Mesendoderm (in vitro differentiated cells): ENCODE measurements around the gene DOK3.

Experiments
- DNase-seq: peaks from one replicate; pipeline ENCODE4 v3.0.0; 2013
- H2AK5ac ChIP-seq: 2 replicates; pipeline ENCODE4 v1.6.1; 2013; ENCODE audit warnings: low read length, inconsistent platforms
- H2BK120ac ChIP-seq: 2 replicates; pipeline ENCODE4 v1.6.1; 2013; ENCODE audit warnings: low read depth, mild to moderate bottlenecking, low read length, moderate library complexity, mixed read lengths
- H2BK15ac ChIP-seq: replicated peaks from 2 replicates; pipeline ENCODE4 v1.6.1; 2013; ENCODE audit warnings: low read depth, mild to moderate bottlenecking, moderate library complexity
- H2BK5ac ChIP-seq: 2 replicates; pipeline ENCODE4 v1.6.1; 2013; ENCODE audit warnings: low read length, inconsistent platforms
- H3K18ac ChIP-seq: 2 replicates; pipeline ENCODE4 v1.6.1; 2013; ENCODE audit warnings: mild to moderate bottlenecking, low read length, mixed read lengths
- H3K23ac ChIP-seq: one replicate; pipeline ENCODE4 v1.6.1; 2013; ENCODE audit warnings: low read length
- H3K27ac ChIP-seq: 2 replicates; pipeline ENCODE4 v1.5.1; 2013; ENCODE audit warnings: low read depth, mild to moderate bottlenecking, inconsistent platforms, low read length, moderate library complexity
- H3K27me3 ChIP-seq: 2 replicates; pipeline ENCODE4 v1.6.1; 2013; ENCODE audit warnings: low read length, control low read depth, mild to moderate bottlenecking, inconsistent platforms; ENCODE audit not compliant: insufficient read depth, poor library complexity
- H3K36me3 ChIP-seq: 2 replicates; pipeline ENCODE4 v1.6.1; 2013; ENCODE audit warnings: low read length, inconsistent platforms; ENCODE audit not compliant: control insufficient read depth, insufficient read depth
- H3K4ac ChIP-seq: one replicate; pipeline ENCODE4 v1.6.1; 2013; ENCODE audit warnings: low read depth, mild to moderate bottlenecking, low read length, moderate library complexity
- H3K4me1 ChIP-seq: 2 replicates; pipeline ENCODE4 v1.6.1; 2013; ENCODE audit warnings: low read depth, low read length, inconsistent platforms; ENCODE audit not compliant: control insufficient read depth
- H3K4me2 ChIP-seq: 2 replicates; pipeline ENCODE4 v1.6.1; 2013; ENCODE audit warnings: low read length
- H3K4me3 ChIP-seq: 2 replicates; pipeline ENCODE4 v1.5.1; 2013; ENCODE audit warnings: mild to moderate bottlenecking, low read length
- H3K56ac ChIP-seq: one replicate; pipeline ENCODE4 v1.6.1; 2013; ENCODE audit warnings: low read length
- H3K79me1 ChIP-seq: 2 replicates; pipeline ENCODE4 v1.6.1; 2013; ENCODE audit warnings: low read length, inconsistent platforms
- H3K79me2 ChIP-seq: 2 replicates; pipeline ENCODE4 v1.6.1; 2013; ENCODE audit warnings: mild to moderate bottlenecking, low read length; ENCODE audit not compliant: control insufficient read depth, insufficient read depth
- H3K9ac ChIP-seq: 2 replicates; pipeline ENCODE4 v1.6.1; 2013; ENCODE audit warnings: low read length, inconsistent platforms
- H4K5ac ChIP-seq: one replicate; pipeline ENCODE4 v1.6.1; 2013; ENCODE audit warnings: low read length
- H4K8ac ChIP-seq: one replicate; pipeline ENCODE4 v1.6.1; 2013; ENCODE audit warnings: low read depth, mild to moderate bottlenecking, control low read depth, low read length, moderate library complexity
- WGBS: extraction: QIAGEN DNeasy Blood & Tissue Kit; methylation state at CpG from one replicate; pipeline ENCODE4 v1.1.7; 2013; ENCODE audit warnings: low lambda C conversion rate, missing lambda C conversion rate; ENCODE audit not compliant: insufficient coverage; ENCODE audit errors: extremely low coverage; 5-methylcytosine and 5-hydroxymethylcytosine counted together

DOK3 gene

DNA sequence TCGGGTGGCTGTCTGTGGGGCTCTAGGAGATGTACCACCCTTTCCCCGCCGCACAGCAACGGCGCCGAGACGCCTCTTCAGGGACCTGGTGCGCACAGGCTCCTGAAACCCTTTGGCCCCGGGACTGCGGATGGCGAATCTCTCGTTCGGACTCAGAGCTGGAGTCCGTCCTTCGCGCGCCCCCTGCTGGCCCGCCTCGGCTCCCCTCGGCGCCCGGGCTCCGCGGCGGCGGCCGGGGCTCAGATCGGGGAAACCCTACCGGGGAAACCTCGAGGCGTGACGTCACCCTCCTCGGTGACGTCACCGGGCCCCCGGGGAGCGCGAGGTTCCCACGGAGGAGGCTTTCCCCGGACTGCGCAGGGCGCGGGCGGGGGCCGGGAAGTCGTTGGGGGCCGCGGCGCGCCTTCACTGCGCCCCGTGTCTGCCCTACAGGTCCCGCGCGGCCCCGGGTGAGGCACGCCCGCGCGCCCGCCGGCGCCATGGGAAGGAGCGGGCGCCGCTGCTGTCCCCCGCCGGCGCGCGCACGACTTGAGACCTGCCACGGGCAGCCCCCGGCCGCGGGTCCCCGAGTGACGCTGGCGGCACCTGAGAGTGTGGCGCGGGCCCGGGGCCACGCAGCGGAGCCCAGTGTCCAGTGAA, 55.1 kb downstream of the DOK3 start:
- H3K79me1 ChIP-seq, result no peaks in the 10 kb centered on the region
- H3K4me3 ChIP-seq, result no peak overlapping the region
- DNase-seq, result peak; percentile 92
- no peak overlapping the region for H2BK5ac ChIP-seq
- no CpG with 5 or more reads among the region's 84 CpGs for WGBS
- H3K36me3 ChIP-seq, result peaks cover 8% of the 10 kb centered on the region
- H3K4me2 ChIP-seq, result peak overlapping the region; percentile 84
- H4K5ac ChIP-seq, result no peak overlapping the region
- H3K27me3 ChIP-seq, result no peaks in the 10 kb centered on the region
- H3K56ac ChIP-seq, result peak overlapping the region; percentile 86
- no peak overlapping the region for H2AK5ac ChIP-seq
- no peak overlapping the region for H3K27ac ChIP-seq
- H2BK15ac ChIP-seq, result no peak overlapping the region
- H2BK120ac ChIP-seq, result no peak overlapping the region
- peak overlapping the region; percentile 57 for H3K23ac ChIP-seq
- no peaks in the 10 kb centered on the region for H3K4me1 ChIP-seq
- peak overlapping the region; percentile 67 for H3K9ac ChIP-seq
- H3K4ac ChIP-seq, result no peak overlapping the region
- H4K8ac ChIP-seq, result no peak overlapping the region
- peak overlapping the region; percentile 29 for H3K18ac ChIP-seq
- H3K79me2 ChIP-seq, result no peaks in the 10 kb centered on the region

DNA sequence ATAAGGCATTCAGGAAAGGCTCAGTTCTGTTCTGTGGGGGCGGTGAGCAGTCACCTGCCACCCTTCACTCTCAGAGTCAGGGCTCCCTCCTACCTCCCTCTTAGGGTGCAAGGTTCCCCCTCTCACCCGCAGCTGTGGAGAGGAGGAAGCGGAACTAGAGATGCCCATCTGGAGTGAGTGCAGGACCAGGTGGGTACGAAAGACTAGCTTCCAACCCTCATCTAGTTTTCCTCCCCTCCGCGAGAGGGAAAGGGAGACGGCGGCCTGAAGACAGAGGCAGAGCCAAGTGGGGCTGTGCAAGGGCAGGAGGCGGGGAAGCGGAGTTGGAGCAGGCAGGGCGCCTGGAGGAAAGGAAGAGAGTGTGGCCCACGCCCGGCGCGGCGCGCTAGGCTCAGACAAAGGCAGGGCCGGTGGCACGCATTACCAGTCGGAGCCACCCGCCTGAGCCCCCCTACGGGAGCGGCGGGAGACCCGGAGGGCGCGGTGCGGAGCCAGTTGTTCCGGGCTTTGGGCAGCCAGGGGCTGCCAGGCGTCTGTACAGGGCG, 55.7 kb downstream of the DOK3 start:
- no peaks in the 10 kb centered on the region for H3K27me3 ChIP-seq
- no peak for DNase-seq
- no peaks in the 10 kb centered on the region for H3K79me2 ChIP-seq
- H2AK5ac ChIP-seq, result no peak overlapping the region
- H2BK15ac ChIP-seq, result no peak overlapping the region
- no peak overlapping the region for H2BK5ac ChIP-seq
- H3K56ac ChIP-seq, result peak overlapping the region; percentile 84
- H4K8ac ChIP-seq, result no peak overlapping the region
- H2BK120ac ChIP-seq, result no peak overlapping the region
- peak overlapping the region; percentile 76 for H3K4me2 ChIP-seq
- H3K23ac ChIP-seq, result peak overlapping the region; percentile 2
- H3K27ac ChIP-seq, result no peak overlapping the region
- no peak overlapping the region for H3K18ac ChIP-seq
- whole genome bisulfite sequencing, result no CpG with 5 or more reads among the region's 31 CpGs
- H3K4me1 ChIP-seq, result no peaks in the 10 kb centered on the region
- H3K36me3 ChIP-seq, result peaks cover 6% of the 10 kb centered on the region
- H3K79me1 ChIP-seq, result no peaks in the 10 kb centered on the region
- no peak overlapping the region for H3K4me3 ChIP-seq
- no peak overlapping the region for H4K5ac ChIP-seq
- peak overlapping the region; percentile 67 for H3K9ac ChIP-seq
- H3K4ac ChIP-seq, result no peak overlapping the region

DNA sequence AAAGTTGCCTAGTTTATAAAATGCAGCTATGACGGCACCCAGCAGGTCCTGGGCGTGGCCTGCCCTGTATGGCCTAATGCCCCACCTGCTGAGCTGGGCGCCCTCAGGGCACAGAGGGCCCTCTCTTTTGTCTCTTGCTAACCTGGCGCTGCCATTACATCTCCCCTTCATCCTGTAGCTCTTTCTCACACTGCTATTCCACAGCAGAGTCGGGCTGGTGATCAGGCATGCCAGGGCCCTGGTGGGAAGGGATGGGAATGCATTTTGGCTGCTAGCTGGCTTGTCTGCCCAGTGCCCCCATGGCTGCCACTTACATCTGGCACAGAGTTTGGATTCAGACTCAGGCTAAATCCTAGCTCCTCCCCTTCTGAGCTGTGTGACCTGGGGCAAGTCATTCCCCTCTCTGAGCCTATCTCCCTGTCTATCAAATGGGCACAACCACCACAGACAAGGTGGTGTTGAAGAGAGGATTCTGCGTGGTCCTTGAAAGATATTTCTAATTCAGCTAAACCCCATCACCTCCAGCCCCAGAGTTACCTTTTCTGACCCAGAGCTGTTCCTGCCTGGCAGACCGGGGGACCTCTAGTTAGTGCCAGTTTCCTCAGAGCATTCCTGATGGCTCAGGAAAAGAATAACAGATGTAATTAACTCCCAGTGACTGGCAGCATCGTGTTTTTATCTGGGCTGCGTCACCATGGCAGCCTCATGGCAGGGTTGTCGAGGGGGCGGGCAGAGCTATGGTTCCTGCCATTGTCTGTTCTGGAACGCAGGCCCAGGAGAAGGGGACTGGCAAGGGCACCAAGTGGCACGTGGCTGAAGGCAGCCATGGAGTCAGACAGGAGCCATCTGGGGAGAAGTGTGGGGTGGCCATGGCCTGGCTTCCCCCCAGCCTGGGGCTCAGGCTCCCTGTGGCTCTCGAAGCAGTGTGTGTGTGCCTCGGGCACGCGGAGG, 56.7 kb downstream of the DOK3 start:
- Histone ChIP-seq H4K8ac (no peak overlapping the region), H3K4me2 (no peak overlapping the region), H4K5ac (no peak overlapping the region), H3K4me3 (no peak overlapping the region), H3K79me2 (no peaks in the 10 kb centered on the region), H2BK15ac (no peak overlapping the region), H3K9ac (no peak overlapping the region), H3K36me3 (peaks cover 3% of the 10 kb centered on the region), H3K23ac (no peak overlapping the region), H3K18ac (no peak overlapping the region), H2BK120ac (no peak overlapping the region), H3K56ac (no peak overlapping the region), H2BK5ac (no peak overlapping the region), H3K27me3 (no peaks in the 10 kb centered on the region), H3K4me1 (no peaks in the 10 kb centered on the region), H3K4ac (no peak overlapping the region), H3K79me1 (no peaks in the 10 kb centered on the region), H2AK5ac (no peak overlapping the region), H3K27ac (no peak overlapping the region)
- DNase-seq, result no peak
- WGBS, result no CpG with 5 or more reads among the region's 17 CpGs
